Measurements from ENCODE around the gene PPARD. TPM values are rescaled to one million over a fixed set of nuclear protein-coding genes. Genes with fewer than 3 reads are reported as not detected.
"Not testable (repeated sequence)": the region's sequence is repeated elsewhere in the genome, so short reads cannot be mapped to it uniquely, and the experiment has no call there.

PPARD gene
- total RNA-seq, 2 donors from 2014 or later, result 14.1 to 21.3 TPM

DNA sequence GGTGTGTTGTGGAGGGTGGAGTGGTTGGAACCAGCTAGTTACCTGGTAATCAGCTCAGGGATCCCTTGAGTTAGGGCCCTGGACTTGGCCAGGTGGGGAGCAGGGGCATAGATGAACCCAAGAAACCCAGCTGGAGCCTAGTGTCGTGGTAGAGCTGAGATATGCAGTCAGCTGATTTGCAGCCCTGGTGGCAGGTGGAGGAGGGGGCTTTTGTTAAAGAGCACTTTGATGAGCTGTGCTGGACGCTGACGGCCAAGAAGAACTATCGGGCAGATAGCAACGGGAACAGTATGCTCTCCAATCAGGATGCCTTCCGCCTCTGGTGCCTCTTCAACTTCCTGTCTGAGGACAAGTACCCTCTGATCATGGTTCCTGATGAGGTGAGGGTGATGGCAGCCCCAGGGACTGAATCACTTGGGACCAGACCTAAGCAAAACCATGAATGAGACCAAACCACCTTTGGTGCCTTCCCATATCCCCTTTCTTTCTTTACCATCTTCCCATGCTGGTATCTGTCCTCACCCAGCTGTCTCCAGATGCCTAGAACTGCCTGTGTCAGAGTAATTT, 32.0 kb upstream of the PPARD start:
- intact Hi-C loops (cut with DNase I), result no loop called here
- ATAC-seq (no peak), DNase-seq (no peak)

- intact Hi-C loops (cut with DNase I), result no loop called here
- DNase-seq, result no peak
- ATAC-seq, result no peak
Measured at GRCh38 chr6:35311390-35312075, 30.8 kb upstream of the PPARD start.

DNA sequence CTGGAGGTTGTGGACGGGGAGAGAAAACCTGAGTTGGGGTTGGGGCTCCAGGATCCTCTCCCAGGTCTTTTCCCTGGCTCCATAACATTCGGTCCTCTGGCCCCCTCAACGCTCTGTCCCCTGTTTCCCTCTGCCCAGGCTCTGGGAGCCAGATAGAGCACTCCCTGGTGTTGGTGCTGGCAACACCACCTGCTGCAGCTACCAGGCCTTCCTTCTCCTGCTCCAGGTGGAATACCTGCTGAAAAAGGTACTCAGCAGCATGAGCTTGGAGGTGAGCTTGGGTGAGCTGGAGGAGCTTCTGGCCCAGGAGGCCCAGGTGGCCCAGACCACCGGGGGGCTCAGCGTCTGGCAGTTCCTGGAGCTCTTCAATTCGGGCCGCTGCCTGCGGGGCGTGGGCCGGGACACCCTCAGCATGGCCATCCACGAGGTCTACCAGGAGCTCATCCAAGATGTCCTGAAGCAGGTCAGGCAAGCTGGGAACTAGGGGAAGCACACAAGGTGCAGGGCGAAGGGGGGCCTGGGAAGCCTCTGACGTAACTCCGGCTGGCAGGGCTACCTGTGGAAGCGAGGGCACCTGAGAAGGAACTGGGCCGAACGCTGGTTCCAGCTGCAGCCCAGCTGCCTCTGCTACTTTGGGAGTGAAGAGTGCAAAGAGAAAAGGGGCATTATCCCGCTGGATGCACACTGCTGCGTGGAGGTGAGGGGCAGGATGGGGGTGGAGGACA, 30.1 kb upstream of the PPARD start:
- intact Hi-C loops (cut with DNase I), result no loop called here
- no peak for DNase-seq
- no peak for ATAC-seq

GRCh38 chr6:35312807-35313206, 29.6 kb upstream of the PPARD start:
- intact Hi-C loops (cut with DNase I), result no loop called here
- no peak for ATAC-seq

DNA sequence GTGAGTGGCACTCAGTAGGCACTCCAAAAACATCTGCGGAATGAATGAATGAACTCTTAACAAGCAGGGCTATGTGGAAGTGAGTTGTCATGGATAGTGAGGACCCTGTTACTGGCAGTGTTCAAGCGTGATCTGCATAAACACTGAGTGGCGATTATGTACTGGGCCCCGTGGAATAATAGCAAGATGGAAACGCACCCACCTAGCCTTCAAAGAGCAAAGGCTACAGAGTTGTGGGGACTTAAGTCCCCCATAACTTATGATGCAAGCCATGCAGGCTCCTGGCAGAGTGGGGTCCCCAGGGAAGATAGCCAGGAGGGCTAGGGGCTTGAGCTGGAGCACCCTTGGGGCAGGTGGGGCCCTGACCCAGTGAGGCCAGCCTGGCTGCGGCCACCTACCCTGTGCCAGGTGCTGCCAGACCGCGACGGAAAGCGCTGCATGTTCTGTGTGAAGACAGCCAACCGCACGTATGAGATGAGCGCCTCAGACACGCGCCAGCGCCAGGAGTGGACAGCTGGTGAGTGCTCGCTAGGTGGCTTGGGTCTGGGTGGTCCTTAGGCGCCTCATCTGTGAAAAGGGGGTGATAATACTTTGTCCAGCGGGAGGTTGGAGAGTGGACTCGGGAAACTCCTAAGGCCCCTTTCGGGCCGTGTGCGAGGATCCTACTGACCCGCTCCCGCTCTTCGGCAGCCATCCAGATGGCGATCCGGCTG, 24.7 kb upstream of the PPARD start:
- ATAC-seq (peak; percentile 39 to 55), DNase-seq (no peak)
- intact Hi-C loops (cut with DNase I), result no loop called here

More at GRCh38 chr6:35312807-35313206, 29.6 kb upstream of the PPARD start:
- no peak for DNase-seq

DNA sequence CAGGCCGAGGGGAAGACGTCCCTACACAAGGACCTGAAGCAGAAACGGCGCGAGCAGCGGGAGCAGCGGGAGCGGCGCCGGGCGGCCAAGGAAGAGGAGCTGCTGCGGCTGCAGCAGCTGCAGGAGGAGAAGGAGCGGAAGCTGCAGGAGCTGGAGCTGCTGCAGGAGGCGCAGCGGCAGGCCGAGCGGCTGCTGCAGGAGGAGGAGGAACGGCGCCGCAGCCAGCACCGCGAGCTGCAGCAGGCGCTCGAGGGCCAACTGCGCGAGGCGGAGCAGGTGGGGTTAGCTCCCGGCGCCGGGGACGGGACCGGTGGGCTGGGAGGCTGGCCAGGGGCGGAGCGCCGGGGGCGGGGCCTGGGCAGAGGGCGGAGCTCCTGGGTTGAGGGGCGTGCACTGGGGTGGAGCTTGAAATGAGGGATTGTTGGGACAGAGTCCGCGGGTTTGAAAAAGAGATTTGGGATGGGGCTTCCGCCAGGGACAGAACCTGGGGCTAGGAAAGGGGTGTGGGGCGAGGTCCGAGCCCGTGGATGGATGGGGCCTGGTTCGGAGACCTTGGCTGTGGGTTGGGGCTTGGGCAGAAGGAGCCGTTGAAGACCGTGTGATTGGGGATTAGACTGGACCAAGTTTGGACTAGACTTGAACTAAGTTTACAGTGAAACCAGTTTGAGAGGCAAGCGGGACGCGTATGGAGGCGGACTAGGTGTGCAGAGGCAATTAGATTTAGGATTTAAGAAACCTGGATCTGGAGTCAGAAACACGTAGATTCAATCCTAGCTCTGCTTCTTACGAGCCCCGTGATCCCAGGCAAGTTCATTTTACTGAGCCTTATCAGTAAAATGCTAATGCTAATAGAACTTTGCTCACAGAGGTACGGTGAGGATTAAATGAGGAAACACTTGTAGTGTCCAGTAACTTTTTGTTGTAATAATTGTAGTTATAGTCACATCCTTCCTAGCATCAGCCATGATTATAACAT, 23.9 kb upstream of the PPARD start:
- DNase-seq (peak; percentile 77), ATAC-seq (peak; percentile 99 to 100)
- intact Hi-C loops (cut with DNase I), result no loop called here

DNA sequence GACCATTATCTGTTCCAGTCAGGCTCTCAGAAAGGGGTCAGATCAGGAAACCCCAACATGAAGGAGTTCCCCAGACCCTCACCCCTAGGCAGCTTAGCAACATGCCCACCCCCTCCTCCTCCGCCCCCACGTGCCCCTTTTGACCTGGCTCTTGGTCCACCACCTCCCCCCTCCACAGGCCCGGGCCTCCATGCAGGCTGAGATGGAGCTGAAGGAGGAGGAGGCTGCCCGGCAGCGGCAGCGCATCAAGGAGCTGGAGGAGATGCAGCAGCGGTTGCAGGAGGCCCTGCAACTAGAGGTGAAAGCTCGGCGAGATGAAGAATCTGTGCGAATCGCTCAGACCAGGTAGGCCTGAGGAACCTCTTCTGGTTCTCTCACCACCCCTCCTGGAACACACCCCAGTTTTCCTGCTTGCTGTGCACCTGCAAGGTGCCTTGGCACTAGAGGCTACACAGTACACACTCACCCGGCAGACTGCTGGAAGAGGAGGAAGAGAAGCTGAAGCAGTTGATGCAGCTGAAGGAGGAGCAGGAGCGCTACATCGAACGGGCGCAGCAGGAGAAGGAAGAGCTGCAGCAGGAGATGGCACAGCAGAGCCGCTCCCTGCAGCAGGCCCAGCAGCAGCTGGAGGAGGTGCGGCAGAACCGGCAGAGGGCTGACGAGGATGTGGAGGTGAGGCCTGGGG, 22.9 kb upstream of the PPARD start:
- ATAC-seq (no peak), DNase-seq (no peak)
- intact Hi-C loops (cut with DNase I), result no loop called here

- ATAC-seq (no peak), DNase-seq (no peak)
- intact Hi-C loops (cut with DNase I), result no loop called here
Measured at GRCh38 chr6:35320031-35320410, 22.3 kb upstream of the PPARD start.

DNA sequence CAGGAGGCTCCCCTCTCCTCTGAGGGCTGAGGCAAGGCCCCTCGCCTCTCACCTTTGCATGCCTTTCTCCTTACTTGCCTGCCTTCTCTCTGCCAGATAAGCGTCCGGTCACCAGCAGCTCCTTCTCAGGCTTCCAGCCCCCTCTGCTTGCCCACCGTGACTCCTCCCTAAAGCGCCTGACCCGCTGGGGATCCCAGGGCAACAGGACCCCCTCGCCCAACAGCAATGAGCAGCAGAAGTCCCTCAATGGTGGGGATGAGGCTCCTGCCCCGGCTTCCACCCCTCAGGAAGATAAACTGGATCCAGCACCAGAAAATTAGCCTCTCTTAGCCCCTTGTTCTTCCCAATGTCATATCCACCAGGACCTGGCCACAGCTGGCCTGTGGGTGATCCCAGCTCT, 21.3 kb upstream of the PPARD start:
- intact Hi-C loops (cut with DNase I), result no loop called here

DNA sequence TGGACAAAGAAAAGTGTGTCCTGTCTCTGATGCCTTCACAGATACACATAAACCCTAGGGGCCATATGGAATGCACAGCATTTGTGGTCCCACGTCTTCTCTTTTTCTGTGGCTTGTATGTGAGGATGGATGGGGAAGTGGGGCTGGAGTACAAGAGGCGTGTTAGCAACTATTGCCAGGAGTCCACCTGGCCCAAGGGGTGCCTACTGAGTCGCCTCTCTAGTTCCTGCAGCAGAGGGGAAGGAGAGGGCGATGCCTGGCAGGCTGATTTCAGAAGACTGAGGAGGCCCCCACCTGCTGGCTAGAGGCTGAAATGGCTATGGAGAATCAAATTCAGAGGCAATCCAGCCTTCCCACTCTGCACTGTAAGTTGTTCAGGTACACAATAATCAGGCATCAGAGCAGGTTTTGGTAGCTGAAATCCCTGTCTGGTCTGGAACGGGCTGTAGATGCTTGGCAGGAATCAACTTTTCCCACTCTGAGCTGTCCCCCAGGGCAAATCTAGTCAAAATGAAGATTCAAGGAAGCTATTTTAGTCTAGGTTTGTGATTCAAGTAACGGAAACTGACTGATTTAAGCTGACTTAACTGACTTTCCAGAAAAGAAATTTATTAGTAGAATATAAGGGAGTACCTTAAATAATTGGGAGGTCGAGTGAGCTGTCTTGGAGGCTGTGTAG, 14.9 kb upstream of the PPARD start:
- intact Hi-C loops (cut with DNase I), result loop anchor here in 1 of 2 donors (1.0 kb wide), 1 partner anchor 30 kb away; the partner anchor contains the start of gene DEF6
- DNase-seq (peak; percentile 64), ATAC-seq (peak; percentile 84 to 91)

More for the DNA sequence above, 21.3 kb upstream of the PPARD start:
- DNase-seq (no peak), ATAC-seq (no peak)

GRCh38 chr6:35328108-35328723, 14.1 kb upstream of the PPARD start:
- ATAC-seq (no peak), DNase-seq (no peak)
- intact Hi-C loops (cut with DNase I), result no loop called here

GRCh38 chr6:35328965-35329364, 13.4 kb upstream of the PPARD start:
- ATAC-seq; DNase-seq; intact Hi-C loops (cut with DNase I): not testable (repeated sequence)

GRCh38 chr6:35330541-35331119, 11.7 kb upstream of the PPARD start:
- intact Hi-C loops (cut with DNase I), result no loop called here
- ATAC-seq, result no peak
- DNase-seq, result no peak

DNA sequence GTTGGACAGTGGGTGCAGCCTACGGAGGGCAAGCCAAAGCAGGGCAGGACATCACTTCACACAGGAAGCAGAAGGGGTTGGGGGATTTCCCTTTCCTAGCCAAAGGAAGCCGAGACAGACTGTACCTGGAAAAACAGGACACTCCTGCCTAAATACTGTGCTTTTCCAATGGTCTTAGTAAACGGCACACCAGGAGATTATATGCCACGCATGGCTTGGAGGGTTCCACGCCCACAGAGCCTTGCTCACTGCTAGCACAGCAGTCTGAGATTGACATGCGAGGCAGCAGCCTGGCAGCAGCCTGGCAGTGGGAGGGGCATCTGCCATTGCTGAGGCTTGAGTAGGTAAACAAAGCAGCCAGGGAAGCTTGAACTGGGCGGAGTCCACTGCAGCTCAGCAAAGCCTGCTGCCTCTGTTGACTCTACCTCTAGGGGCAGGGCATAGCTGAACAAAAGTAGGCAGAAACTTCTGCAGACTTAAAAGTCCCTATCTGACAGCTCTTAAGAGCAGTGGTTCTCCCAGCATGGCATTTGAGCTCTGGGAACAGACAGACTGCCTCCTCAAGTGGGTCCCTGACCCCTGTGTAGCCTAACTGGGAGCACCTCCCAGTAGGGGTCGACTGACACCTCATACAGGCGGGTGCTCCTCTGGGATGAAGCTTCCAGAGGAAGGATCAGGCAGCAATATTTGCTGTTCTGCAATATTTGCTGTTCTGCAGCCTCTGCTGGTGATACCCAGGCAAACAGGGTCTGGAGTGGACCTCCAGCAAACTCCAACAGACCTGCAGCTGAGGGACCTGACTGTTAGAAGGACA, 10.1 kb upstream of the PPARD start:
- intact Hi-C loops (cut with DNase I); DNase-seq: not testable (repeated sequence)
- ATAC-seq, result peak in 1 of 2 donors; percentile 39

GRCh38 chr6:35341557-35341956, 801 bp upstream of the PPARD start:
- intact Hi-C loops (cut with DNase I), result loop anchor here in 1 of 2 donors (5.0 kb wide), 1 partner anchor 106 kb away; no protein-coding TSS in a partner anchor
- DNase-seq (no peak), ATAC-seq (no peak)
